Renal pelvis (tissue), 4 donors: Measurements from ENCODE around the gene G6PC1. TPM values are rescaled to one million over a fixed set of nuclear protein-coding genes. Genes with fewer than 3 reads are reported as not detected.
"Not testable (repeated sequence)": the region's sequence is repeated elsewhere in the genome, so short reads cannot be mapped to it uniquely, and the experiment has no call there.

Experiments
- DNase-seq: peaks from one replicate; pipeline ENCODE4 v3.0.0-alpha.2; 2013
- polyA plus RNA-seq, 3 donors: library from polyadenylated mRNA; unstranded; fragments of 120-200 nt; gene quantifications; one replicate each; pipeline ENCODE4 v1.2.1, GENCODE V29; 2013; ENCODE audit not compliant: insufficient read length in 3 of 3

The G6PC1 gene
- polyA plus RNA-seq, 3 donors: 4.7 to 9.1 (median 8.6) TPM

GRCh38 chr17:42872251-42872965 lies 28.2 kb upstream of the G6PC1 start:
- no peak for DNase-seq

DNA sequence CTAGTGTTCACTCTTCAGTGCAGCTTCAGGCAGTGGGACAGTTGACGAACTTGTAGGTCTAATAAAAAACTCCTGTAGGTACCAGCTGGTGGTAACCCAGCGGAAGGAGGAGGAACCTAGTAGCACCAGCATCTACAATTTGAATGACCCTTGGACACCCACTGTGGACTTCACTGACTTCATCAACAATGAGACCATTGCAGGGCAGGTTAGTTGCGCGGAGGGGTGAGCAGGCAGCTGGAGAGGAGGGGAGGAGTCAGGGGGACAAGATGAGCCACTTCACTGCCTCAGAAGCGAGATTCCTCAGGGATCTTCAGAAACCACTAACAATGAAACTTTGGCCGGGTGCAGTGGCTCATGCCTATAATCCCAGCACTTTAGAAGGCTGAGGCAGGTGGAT lies 27.3 kb upstream of the G6PC1 start:
- DNase-seq: no peak

- not testable (repeated sequence) for DNase-seq
These were observed 26.5 kb upstream of the G6PC1 start for GRCh38 chr17:42873932-42874695.

DNA sequence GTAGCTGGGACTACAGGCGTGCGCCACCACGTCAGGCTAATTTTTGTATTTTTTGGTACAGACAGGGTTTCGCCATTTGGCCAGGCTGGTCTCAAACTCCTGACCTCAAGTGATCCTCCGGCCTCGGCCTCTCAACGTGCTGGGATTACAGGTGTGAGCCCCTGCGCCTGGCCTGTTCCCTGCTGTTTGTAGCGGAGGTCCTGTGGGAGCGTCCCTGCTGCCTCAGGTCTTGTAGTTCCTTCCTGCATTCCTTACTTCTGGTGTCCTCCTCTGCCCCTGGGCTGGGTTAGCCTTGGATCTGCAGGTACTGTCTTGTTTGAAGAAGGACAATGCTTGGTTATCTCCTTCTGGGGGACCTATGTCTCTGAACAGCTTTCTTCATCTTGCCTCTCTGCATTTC lies 23.6 kb upstream of the G6PC1 start:
- no peak for DNase-seq

DNA sequence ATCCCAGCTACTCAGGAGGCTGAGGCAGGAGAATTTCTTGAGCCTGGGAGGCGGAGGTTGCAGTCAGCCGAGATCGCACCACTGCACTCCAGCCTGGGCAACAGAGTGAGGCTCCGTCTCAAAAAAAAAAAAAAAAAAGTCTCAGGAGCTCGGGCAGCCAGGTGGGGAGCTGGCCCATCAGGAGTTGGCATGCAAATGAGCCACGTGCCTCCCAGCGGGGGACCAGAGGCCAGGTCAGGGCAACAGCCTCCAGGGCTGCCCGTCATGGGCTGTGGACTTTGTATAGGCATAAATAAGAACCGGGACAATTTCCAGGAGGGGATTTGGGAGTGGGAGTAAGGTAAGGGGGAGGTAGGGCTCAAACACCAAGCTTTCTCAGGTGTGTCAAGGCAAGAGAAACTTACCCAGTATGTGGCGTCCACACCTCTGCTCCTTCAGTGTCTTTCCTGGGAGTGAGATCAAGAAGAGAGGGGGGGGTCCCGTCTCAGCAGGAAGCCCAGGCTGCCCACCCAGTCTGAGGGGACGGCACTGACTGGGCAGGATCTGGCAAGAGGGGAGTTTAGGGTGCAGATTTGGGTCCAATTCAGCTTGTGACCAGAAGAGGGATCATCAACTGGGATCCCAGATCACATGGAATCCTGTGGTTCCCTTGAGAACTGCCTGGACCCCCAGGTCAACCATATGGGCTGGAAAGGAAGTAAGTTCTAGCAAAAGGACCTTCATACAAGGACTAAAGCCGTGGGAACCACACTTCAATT lies 22.3 kb upstream of the G6PC1 start:
- no peak for DNase-seq

DNA sequence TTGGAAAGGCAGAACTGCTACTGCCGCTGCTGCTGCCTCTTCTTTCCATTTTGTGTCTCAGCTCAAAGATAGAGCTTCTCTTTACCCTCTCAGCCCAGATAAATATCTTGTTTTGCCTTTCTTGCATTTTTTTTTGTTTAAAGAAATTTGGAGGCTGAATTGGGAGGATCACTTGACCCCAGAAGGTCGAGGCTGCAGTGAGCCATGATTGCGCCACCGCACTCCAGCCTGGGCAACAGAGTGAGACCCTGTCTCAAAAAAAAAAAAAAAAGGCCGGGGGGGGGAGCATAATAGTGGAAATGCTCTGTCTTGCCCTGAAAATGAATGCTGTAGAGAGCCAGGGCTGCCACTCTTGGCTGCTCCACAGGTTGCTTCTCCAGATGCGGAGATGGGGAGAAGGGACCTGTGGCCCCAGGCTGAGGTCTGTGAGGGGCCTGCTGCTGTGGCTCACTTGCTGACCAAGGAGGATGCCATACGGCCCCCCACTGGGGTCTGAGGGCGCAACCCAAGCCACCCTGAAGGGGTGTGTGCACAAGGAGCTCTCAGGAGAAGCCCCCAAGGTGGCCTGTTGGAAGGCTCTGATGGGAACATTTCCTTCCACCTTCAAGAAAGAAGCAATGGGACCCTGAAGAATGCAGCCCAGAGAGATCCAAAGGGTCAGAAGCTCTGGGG lies 21.5 kb upstream of the G6PC1 start:
- DNase-seq: no peak

GRCh38 chr17:42879596-42879985 lies 21.0 kb upstream of the G6PC1 start:
- DNase-seq: no peak

DNA sequence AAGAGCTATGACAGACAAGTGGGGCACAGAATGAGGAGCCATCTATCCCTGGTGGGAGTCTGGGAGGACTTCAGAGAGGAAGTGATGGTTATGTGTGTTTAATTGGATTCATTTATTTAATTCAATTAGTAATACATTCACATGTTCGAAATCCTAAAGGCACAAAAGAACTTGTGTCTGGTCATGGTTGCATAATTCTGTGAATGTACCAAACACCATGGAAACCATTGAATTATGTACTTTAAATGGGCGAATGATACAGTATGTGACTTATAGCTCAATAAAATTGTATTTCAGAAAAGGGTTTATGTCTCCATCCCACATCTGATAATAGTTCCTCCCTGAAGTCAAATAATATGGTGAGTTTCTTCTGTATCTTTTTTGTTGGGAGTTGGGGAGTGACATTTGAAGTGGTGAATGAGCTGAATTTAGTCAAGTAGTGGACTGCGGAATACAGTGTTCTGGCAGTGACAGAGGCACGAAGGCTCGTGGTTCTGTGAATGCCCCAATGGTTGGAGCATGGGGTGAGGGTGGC lies 19.8 kb upstream of the G6PC1 start:
- no peak for DNase-seq

- DNase-seq: not testable (repeated sequence)
These were observed 18.9 kb upstream of the G6PC1 start for GRCh38 chr17:42881706-42882105.

- no peak for DNase-seq
These were observed 18.4 kb upstream of the G6PC1 start for GRCh38 chr17:42882166-42882565.

GRCh38 chr17:42883802-42884558 lies 16.6 kb upstream of the G6PC1 start:
- no peak for DNase-seq

DNA sequence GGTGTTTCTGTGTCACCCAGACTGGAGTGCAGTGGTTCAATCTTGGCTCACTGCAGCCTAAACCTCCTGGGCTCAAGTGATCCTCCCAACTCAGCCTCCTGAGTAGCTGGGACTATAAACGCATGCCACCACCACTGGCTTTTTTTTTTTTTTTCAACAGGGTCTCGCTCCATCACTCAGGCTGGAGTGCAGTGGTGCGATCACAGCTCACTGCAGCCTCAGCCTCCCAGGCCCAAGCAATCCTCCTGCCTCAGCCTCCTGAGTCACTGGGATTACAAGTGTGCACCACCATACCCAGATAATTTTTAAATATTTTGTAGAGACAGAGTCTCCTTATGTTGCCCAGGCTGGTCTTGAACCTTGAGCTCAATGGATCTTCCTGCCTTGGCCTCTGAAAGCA lies 14.8 kb upstream of the G6PC1 start:
- not testable (repeated sequence) for DNase-seq

GRCh38 chr17:42886283-42887176 lies 14.1 kb upstream of the G6PC1 start:
- DNase-seq: no peak

GRCh38 chr17:42889809-42890208 lies 10.8 kb upstream of the G6PC1 start:
- DNase-seq: no peak

DNA sequence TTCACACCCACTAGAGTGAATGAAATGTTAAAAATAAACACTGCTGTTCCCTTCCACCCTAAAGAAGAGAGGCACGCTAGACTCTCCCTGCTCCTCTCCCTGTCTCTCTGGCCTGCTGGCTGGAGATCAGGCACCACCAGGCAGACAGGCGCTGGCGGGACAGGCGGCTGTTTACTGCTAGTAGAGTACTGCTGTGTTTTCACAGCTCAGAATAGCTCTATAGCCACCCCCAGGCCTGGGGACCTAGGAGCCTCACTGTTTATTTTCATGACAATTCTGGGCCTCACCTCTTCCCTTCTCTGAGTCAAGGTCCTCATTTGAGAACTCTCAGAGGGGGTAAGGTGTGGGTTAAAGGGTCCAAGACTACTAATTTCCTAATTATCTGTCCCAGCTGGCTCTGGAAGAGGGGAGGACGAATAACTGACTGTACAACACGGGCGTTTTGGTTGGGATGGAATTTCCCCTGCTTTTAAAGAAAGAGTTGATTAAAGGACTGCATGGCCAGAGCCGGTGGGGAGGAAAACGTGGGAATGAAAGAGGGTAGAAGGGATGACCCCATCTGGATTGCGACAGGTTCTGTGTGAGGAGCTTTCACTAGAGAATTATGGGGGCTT lies 9.0 kb upstream of the G6PC1 start:
- no peak for DNase-seq

DNA sequence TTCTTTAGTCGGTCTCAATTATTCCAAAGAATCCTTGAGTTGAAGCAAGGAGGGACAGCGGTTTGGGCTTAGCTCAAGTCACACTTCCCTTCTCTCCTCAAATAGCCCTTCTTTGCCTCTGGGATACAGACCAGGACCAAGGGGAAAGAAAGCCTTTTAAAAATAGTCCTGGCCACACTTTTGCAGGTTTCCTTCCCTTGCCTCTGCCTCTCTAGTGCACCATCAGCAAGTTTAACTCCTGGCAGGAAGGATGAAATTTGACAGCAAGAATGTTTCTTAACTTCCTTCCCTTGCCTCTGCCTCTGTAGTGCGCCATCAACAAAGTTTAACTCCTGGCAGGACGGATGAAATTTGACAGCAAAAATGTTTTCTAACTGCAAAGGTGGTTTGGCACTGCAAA lies 7.2 kb upstream of the G6PC1 start:
- no peak for DNase-seq

DNA sequence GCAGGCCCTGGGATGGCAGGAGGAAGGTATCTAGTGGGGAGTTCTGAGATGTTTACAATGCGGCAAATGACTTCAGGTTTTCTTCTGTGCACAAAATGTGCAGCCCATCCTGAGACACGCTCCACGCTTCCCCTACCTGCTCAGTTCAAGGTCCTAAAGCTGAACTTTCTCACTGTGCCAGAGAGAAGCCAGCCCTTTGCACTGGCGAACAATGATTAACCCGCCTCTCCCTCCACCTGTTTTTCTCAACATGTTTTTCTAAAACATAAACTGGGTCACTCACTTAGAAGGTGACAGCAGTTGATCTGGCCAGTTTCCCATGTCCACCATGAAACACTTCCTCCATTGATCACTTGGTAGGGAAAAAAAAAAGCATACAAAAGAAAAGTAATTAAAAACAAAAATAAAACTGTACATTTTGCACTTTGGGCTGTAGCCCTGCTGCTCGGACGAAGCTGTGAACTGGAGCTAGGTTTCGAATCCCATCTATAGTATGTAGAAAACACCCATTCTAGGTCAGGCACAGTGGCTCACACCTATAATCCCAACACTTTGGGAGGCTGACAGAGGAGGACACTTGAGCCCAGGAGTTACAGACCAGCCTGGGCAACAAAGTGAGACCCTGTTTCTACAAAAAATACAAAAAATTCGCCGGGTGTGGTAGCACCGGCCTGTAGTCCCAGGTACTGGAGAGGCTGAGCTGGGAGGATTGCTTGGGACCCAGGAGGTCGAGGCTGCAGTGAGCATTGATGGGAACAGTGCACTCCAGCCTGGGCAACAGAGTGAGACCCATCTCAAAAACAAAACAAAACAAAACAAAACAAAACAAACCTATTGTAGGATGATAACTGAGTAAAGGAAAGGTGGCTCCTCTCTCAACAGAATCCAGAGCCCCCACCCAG lies 6.1 kb upstream of the G6PC1 start:
- DNase-seq: no peak

GRCh38 chr17:42895185-42895555 lies 5.4 kb upstream of the G6PC1 start:
- no peak for DNase-seq
